Measurements from ENCODE around the gene RASAL1. TPM values are rescaled to one million over a fixed set of nuclear protein-coding genes. Genes with fewer than 3 reads are reported as not detected.

RASAL1 gene
- total RNA-seq, 4 donors from 2014 or later = not detected

GRCh38 chr12:113159937-113160336 lies 24.4 kb upstream of the RASAL1 start:
- no peak for TF ChIP-seq CTCF (IDR thresholded peaks at IDR 0.05; ENCODE audit: low read depth)

DNA sequence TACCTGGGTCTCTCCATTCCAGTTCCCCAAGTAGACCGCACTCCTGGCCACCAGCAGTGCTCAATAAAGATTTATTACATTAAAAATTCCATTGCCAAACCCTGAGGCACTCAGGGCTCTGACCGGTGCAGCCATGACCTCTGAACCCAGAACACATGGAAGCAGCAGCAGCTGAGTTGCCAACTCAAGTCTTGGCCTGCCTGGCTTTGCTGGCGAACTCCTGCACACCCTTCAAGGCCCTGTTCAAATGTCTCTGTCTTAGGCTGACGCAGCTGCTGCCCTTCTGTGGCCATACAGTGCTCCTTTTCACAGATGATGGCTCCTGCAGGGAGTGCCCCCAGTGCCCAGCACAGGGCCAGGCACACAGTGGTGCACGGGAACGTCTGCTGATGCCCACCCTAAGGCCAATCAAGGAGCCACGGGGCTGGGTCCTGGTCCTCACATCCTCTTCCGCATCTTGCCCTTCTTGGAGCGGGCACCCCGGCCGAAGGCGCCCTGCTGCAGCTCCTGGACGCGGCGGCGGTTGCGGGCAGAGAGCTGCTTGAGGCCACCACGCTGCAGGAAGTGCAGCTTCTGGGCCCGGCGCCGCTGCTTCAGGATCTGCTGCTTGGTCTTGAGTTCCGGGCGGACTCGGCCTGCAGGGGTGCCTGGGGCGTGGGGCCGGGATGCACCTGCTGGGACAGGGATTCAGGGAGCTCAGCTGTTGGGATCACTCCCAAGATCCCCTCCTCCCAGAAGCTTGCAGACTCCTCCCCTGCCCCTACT lies 23.1 kb upstream of the RASAL1 start:
- TF ChIP-seq CTCF (IDR thresholded peaks at IDR 0.05; ENCODE audit: low read depth) = no peak

DNA sequence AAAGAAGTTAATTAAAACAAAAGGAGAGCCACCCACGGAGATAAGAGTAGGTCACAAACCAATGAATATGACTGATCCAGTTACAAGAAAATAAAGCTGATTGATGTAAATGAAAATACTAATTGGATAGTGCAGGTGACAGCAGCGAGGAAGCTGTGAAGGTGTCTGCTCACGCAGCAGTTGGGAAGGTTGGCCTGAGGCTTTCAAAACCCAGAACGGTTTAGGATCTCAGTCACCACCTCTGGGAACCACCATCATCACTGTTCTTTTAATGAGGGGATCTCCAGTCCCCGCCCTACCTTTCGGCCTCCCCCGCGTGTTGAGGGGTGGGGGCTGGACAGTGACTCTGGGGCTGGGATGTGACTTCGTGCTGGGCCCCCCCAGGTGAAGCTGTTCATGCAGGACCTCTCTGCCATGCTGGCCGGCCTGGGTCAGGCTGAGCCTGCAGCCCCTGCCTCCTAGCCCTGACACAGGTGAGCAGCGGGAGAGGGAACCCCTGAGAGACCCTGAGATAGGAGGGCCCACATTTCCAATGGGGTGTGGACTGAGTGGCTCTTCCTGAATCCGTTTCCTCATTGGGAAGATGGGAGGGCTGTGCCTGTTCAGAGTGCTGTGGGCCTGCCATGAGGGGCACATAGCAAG lies 21.8 kb upstream of the RASAL1 start:
- TF ChIP-seq CTCF (IDR thresholded peaks at IDR 0.05; ENCODE audit: low read depth) = no peak

- no peak for TF ChIP-seq CTCF (IDR thresholded peaks at IDR 0.05; ENCODE audit: low read depth)
Observed at GRCh38 chr12:113155646-113156045, 20.1 kb upstream of the RASAL1 start.

- TF ChIP-seq CTCF (IDR thresholded peaks at IDR 0.05; ENCODE audit: low read depth) = no peak
Observed at GRCh38 chr12:113155060-113155459, 19.5 kb upstream of the RASAL1 start.

- TF ChIP-seq CTCF (IDR thresholded peaks at IDR 0.05; ENCODE audit: low read depth) = no peak
Observed at GRCh38 chr12:113154351-113154973, 18.9 kb upstream of the RASAL1 start.
